Measurements from ENCODE around the gene MAG. TPM values are rescaled to one million over a fixed set of nuclear protein-coding genes. Genes with fewer than 3 reads are reported as not detected.

MAG gene
- total RNA-seq, 4 donors from 2014 or later = 0.91 to 15.1 TPM; not detected in 2

- Histone ChIP-seq H3K27ac (no peak overlapping the region), H3K27me3 (no peaks in the 10 kb centered on the region), H3K4me3 (no peak overlapping the region), H3K4me1 (no peaks in the 10 kb centered on the region), H3K36me3 (no peaks in the 10 kb centered on the region), H3K9me3 (no peaks in the 10 kb centered on the region)
- TF ChIP-seq CTCF (IDR thresholded peaks at IDR 0.05) = no peak
- TF ChIP-seq POLR2A (IDR thresholded peaks at IDR 0.05) = no peak
- no peak for DNase-seq
- intact Hi-C loops (cut with DNase I; ENCODE audit: low total_unique reads) = no loop called here
These were observed 69.0 kb downstream of the MAG start for GRCh38 chr19:35360880-35361420.

- Histone ChIP-seq H3K4me3 (no peak overlapping the region), H3K27ac (no peak overlapping the region), H3K9me3 (no peaks in the 10 kb centered on the region), H3K4me1 (no peaks in the 10 kb centered on the region), H3K36me3 (no peaks in the 10 kb centered on the region), H3K27me3 (no peaks in the 10 kb centered on the region)
- TF ChIP-seq POLR2A (IDR thresholded peaks at IDR 0.05) = no peak
- no peak for TF ChIP-seq CTCF (IDR thresholded peaks at IDR 0.05)
- no peak for DNase-seq
- intact Hi-C loops (cut with DNase I; ENCODE audit: low total_unique reads) = no loop called here
These were observed 70.5 kb downstream of the MAG start for GRCh38 chr19:35362261-35363000.

- no peak overlapping the region for H3K27ac ChIP-seq
- H3K4me3 ChIP-seq = no peak overlapping the region
- no peaks in the 10 kb centered on the region for H3K4me1 ChIP-seq
- TF ChIP-seq POLR2A (IDR thresholded peaks at IDR 0.05) = no peak
- TF ChIP-seq CTCF (IDR thresholded peaks at IDR 0.05) = no peak
- intact Hi-C loops (cut with DNase I; ENCODE audit: low total_unique reads) = no loop called here
- no peaks in the 10 kb centered on the region for H3K27me3 ChIP-seq
- no peaks in the 10 kb centered on the region for H3K9me3 ChIP-seq
- no peak for DNase-seq
- H3K36me3 ChIP-seq = no peaks in the 10 kb centered on the region
These were observed 71.1 kb downstream of the MAG start for GRCh38 chr19:35363001-35363590.

Small RNAs within 50 kb of the gene (microRNA-seq; reads per million reads assigned to microRNA genes)
- gene MIR5196 (ENCODE audit: borderline microRNAs expressed, borderline replicate concordance) = not detected

Other genes with a start within 250 kb of the MAG start
- gene FXYD3, start 176.3 kb upstream of the MAG start, total RNA-seq = 1 to 10 TPM; 1.5 to 3.8 (median 1.6) TPM
- gene LGI4, start 157.1 kb upstream of the MAG start, total RNA-seq = 10 to 100 TPM in 3 of 4 donors, 1 to 10 TPM in 1; 5.1 to 44.4 (median 19.7) TPM
- 100 to 1,000 TPM in 2 of 4 donors, 10 to 100 TPM in 2; 18.1 to 214 (median 105) TPM for gene FXYD1, start 153.3 kb upstream of the MAG start, total RNA-seq
- 1 to 10 TPM in 1 of 4 donors, under 1 TPM in 1, not detected in 2; 0.83 to 3.7 TPM for gene FXYD7, start 148.9 kb upstream of the MAG start, total RNA-seq
- gene FXYD5, start 137.4 kb upstream of the MAG start, total RNA-seq = 10 to 100 TPM; 10.9 to 86.2 (median 34.2) TPM
- under 1 TPM in 1 of 4 donors, not detected in 3; 0.21 TPM for gene FAM187B, start 63.4 kb upstream of the MAG start, total RNA-seq
- gene LSR, start 43.2 kb upstream of the MAG start, total RNA-seq = 10 to 100 TPM in 3 of 4 donors, 1 to 10 TPM in 1; 7.3 to 37.8 (median 20.2) TPM
- 100 to 1,000 TPM in 1 of 4 donors, 10 to 100 TPM in 3; 48.8 to 155 (median 87.5) TPM for gene USF2, start 23.2 kb upstream of the MAG start, total RNA-seq
- gene HAMP, start 9.6 kb upstream of the MAG start, total RNA-seq = 1 to 10 TPM in 1 of 4 donors, not detected in 3; 1.1 TPM
- gene CD22, start 37.0 kb downstream of the MAG start, total RNA-seq = 1 to 10 TPM in 2 of 4 donors, under 1 TPM in 2; under 0.01 to 9.4 (median 1.3) TPM
- under 1 TPM in 1 of 4 donors, not detected in 3; 0.21 TPM for gene FFAR1, start 55.7 kb downstream of the MAG start, total RNA-seq
- not detected for gene FFAR3, start 66.3 kb downstream of the MAG start, total RNA-seq
- gene GPR42, start 78.9 kb downstream of the MAG start, total RNA-seq = not detected
- gene FFAR2, start 156.1 kb downstream of the MAG start, total RNA-seq = under 1 TPM in 2 of 4 donors, not detected in 2; 0.21 TPM
- not detected for gene KRTDAP, start 198.3 kb downstream of the MAG start, total RNA-seq
- 10 to 100 TPM in 3 of 4 donors, 1 to 10 TPM in 1; 4.4 to 73.7 (median 39.5) TPM for gene DMKN, start 221.5 kb downstream of the MAG start, total RNA-seq
- under 1 TPM in 1 of 4 donors, not detected in 3; 0.37 TPM for gene SBSN, start 236.2 kb downstream of the MAG start, total RNA-seq
- not detected for gene GAPDHS, start 241.3 kb downstream of the MAG start, total RNA-seq

All from uterus (tissue), 4 donors.